Lower lobe of right lung (tissue), 2 donors: ENCODE data around the gene NFIB. TPM values are rescaled to one million over a fixed set of nuclear protein-coding genes. Genes with fewer than 3 reads are reported as not detected.

Experiments
- ATAC-seq, 2 donors: fragments of 200-7000 bp; cut with Tn5 transposase; one replicate each; pipeline ENCODE4 v1.9.1; 2020 to 2022; ENCODE audit warnings: mild to moderate bottlenecking in 2 of 2, moderate library complexity in 2 of 2
- DNase-seq: peaks from one replicate; pipeline ENCODE4 v3.0.0-alpha.2; 2020
- H3K27ac ChIP-seq: fragments of 200-600 bp; one replicate; pipeline ENCODE4 v1.8.0; 2022
- H3K27me3 ChIP-seq: fragments of 200-600 bp; one replicate; pipeline ENCODE4 v1.8.0; 2022; ENCODE audit warnings: low read depth
- H3K36me3 ChIP-seq: fragments of 200-600 bp; one replicate; pipeline ENCODE4 v1.8.0; 2022; ENCODE audit warnings: mild to moderate bottlenecking
- H3K4me1 ChIP-seq: fragments of 200-600 bp; one replicate; pipeline ENCODE4 v1.8.0; 2022
- H3K4me3 ChIP-seq: fragments of 200-600 bp; one replicate; pipeline ENCODE4 v1.8.0; 2022; ENCODE audit warnings: mild to moderate bottlenecking
- H3K9me3 ChIP-seq: fragments of 200-600 bp; one replicate; pipeline ENCODE4 v1.8.0; 2022
- intact Hi-C: fragments of 100-400 bp; cut with DNase I; formaldehyde crosslinking; loops from one replicate; pipeline ENCODE4 v1.11.0; 2022
- total RNA-seq: library from RNA; stranded (reverse); fragmentation: NEBNext Ultra II Directional; extraction: Animal tissue kit (Norgen Biotek cat#: 25700); gene quantifications from one replicate; pipeline ENCODE4 v1.2.1, GENCODE V29; 2021
- TF ChIP-seq, protein P1 (sequence below): fragments of 200-600 bp; IDR thresholded peaks from one replicate; pipeline ENCODE4 v1.8.0; 2022; ENCODE audit warnings: antibody characterized with exemption, mild to moderate bottlenecking
- donor health status: DM: no; HTN: yes; CAD: no; lungs with severe emphysema.

The NFIB gene
- total RNA-seq, 1 donor from 2014 or later, result 97.7 TPM

- no peak overlapping the region for H3K27ac ChIP-seq
- H3K9me3 ChIP-seq, result no peaks in the 10 kb centered on the region
- H3K27me3 ChIP-seq, result no peaks in the 10 kb centered on the region
- intact Hi-C loops, result no loop called here
- peaks cover 37% of the 10 kb centered on the region for H3K4me1 ChIP-seq
- H3K36me3 ChIP-seq, result no peaks in the 10 kb centered on the region
- DNase-seq (no peak), ATAC-seq (peak in 1 of 2 donors; percentile 77)
- TF ChIP-seq, protein P1, sequence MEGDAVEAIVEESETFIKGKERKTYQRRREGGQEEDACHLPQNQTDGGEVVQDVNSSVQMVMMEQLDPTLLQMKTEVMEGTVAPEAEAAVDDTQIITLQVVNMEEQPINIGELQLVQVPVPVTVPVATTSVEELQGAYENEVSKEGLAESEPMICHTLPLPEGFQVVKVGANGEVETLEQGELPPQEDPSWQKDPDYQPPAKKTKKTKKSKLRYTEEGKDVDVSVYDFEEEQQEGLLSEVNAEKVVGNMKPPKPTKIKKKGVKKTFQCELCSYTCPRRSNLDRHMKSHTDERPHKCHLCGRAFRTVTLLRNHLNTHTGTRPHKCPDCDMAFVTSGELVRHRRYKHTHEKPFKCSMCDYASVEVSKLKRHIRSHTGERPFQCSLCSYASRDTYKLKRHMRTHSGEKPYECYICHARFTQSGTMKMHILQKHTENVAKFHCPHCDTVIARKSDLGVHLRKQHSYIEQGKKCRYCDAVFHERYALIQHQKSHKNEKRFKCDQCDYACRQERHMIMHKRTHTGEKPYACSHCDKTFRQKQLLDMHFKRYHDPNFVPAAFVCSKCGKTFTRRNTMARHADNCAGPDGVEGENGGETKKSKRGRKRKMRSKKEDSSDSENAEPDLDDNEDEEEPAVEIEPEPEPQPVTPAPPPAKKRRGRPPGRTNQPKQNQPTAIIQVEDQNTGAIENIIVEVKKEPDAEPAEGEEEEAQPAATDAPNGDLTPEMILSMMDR, result no peak
- H3K4me3 ChIP-seq, result no peak overlapping the region
Observed at GRCh38 chr9:14212077-14212476, 101.9 kb downstream of the NFIB start.

GRCh38 chr9:14211564-14211963 is 102.4 kb downstream of the NFIB start:
- Histone ChIP-seq H3K36me3 (no peaks in the 10 kb centered on the region), H3K9me3 (no peaks in the 10 kb centered on the region), H3K27me3 (no peaks in the 10 kb centered on the region), H3K27ac (no peak overlapping the region), H3K4me1 (peaks cover 37% of the 10 kb centered on the region), H3K4me3 (no peak overlapping the region)
- no peak for DNase-seq
- intact Hi-C loops, result no loop called here
- TF ChIP-seq, protein P1, result no peak
- no peak for ATAC-seq

GRCh38 chr9:14210428-14210827 is 103.5 kb downstream of the NFIB start:
- Histone ChIP-seq H3K27me3 (no peaks in the 10 kb centered on the region), H3K36me3 (no peaks in the 10 kb centered on the region), H3K9me3 (no peaks in the 10 kb centered on the region), H3K4me3 (no peak overlapping the region), H3K4me1 (peaks cover 33% of the 10 kb centered on the region), H3K27ac (no peak overlapping the region)
- intact Hi-C loops, result no loop called here
- TF ChIP-seq, protein P1, result no peak
- no peak for ATAC-seq
- DNase-seq, result no peak

DNA sequence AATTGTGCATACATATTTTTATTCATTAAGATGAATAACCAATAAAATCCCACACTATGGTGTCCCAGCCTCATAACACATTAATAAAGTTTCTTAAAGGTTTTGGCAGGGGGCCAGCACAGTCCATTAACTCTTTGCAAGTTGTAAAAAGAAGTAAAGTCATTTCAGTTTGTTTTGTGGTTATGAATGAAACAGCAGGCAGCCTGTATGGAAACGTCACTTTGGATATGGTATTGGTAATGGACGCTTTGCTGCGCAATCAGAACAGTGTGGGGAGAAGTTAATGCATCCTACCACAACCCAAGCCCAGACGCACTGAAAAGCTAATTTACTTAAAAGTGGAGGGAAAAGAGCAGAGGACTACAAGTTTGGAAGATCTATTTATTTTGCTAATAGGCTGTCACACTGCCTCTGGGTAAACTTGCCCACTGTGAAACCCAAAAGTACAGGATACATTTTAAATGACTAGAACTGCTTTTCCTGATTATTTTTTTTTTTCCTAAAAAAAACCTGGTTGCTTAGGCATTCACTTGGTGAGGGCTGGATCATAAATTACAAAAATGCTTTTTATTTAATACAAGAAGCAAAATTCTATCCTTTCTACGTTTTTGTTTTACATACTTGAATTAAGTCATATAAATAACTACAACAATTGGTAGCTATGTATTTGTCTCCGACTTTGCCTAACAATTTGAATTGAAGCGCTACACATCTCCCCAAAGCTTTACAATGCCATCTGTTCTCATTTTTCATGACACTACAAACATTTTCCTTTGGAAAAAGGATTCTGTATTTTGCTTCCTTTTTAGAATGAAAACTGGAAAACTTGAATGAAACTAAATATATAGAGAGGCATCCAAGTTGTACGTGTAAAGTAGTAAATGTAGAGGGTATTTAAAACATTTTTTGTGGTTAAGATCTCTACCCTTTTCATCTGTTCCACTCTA is 104.3 kb downstream of the NFIB start:
- no peak for DNase-seq
- H3K4me3 ChIP-seq, result no peak overlapping the region
- no peak for ATAC-seq
- no peaks in the 10 kb centered on the region for H3K27me3 ChIP-seq
- intact Hi-C loops, result no loop called here
- TF ChIP-seq, protein P1, result no peak
- H3K27ac ChIP-seq, result no peak overlapping the region
- no peaks in the 10 kb centered on the region for H3K36me3 ChIP-seq
- H3K4me1 ChIP-seq, result peaks cover 25% of the 10 kb centered on the region
- H3K9me3 ChIP-seq, result no peaks in the 10 kb centered on the region

GRCh38 chr9:14207352-14207995 is 106.5 kb downstream of the NFIB start:
- intact Hi-C loops, result no loop called here
- TF ChIP-seq, protein P1, result no peak
- H3K9me3 ChIP-seq, result no peaks in the 10 kb centered on the region
- H3K27me3 ChIP-seq, result no peaks in the 10 kb centered on the region
- H3K4me3 ChIP-seq, result no peak overlapping the region
- H3K36me3 ChIP-seq, result no peaks in the 10 kb centered on the region
- H3K4me1 ChIP-seq, result peaks cover 24% of the 10 kb centered on the region
- H3K27ac ChIP-seq, result no peak overlapping the region
- DNase-seq (no peak), ATAC-seq (no peak)
